RWPE2 (cell line): ENCODE measurements around the gene OPN4.

Experiments used
- ATAC-seq: fragments of 200-7000 bp; cut with Tn5 transposase; 3 replicates; pipeline ENCODE4 v1.9.1; 2021; ENCODE audit warnings: low read depth
- DNase-seq: peaks from one replicate; pipeline ENCODE4 v3.0.0-alpha.2; 2020; ENCODE audit warnings: low spot score
- H3K27ac ChIP-seq: fragments of 450-650 bp; 2 replicates; pipeline ENCODE4 v1.5.1; 2017; ENCODE audit warnings: mild to moderate bottlenecking; ENCODE audit not compliant: poor library complexity, severe bottlenecking
- H3K27me3 ChIP-seq: fragments of 250-450 bp; sonication (Bioruptor Pico); 2 replicates; pipeline ENCODE4 v1.5.1; 2021; ENCODE audit warnings: mild to moderate bottlenecking, moderate library complexity; ENCODE audit not compliant: insufficient read depth, poor library complexity, severe bottlenecking
- H3K36me3 ChIP-seq: fragments of 250-450 bp; sonication (Bioruptor Pico); 2 replicates; pipeline ENCODE4 v1.5.1; 2020; ENCODE audit warnings: low read depth, mild to moderate bottlenecking, moderate library complexity
- H3K4me1 ChIP-seq: fragments of 250-450 bp; sonication (Bioruptor Pico); 2 replicates; pipeline ENCODE4 v1.5.1; 2021; ENCODE audit warnings: mild to moderate bottlenecking, moderate library complexity; ENCODE audit not compliant: insufficient read depth, poor library complexity, severe bottlenecking
- H3K4me3 ChIP-seq: fragments of 250-450 bp; sonication (Bioruptor Pico); 2 replicates; pipeline ENCODE4 v1.5.1; 2021; ENCODE audit warnings: mild to moderate bottlenecking, moderate library complexity; ENCODE audit not compliant: severe bottlenecking
- H3K9me3 ChIP-seq: fragments of 250-450 bp; sonication (Bioruptor Pico); 2 replicates; pipeline ENCODE4 v1.5.1; 2021; ENCODE audit warnings: mild to moderate bottlenecking, moderate library complexity; ENCODE audit not compliant: severe bottlenecking
- CTCF ChIP-seq: fragments of 450-650 bp; IDR thresholded peaks from one replicate; pipeline ENCODE4 v1.5.1; 2017; ENCODE audit warnings: mild to moderate bottlenecking, moderate library complexity; ENCODE audit not compliant: poor library complexity, severe bottlenecking

The OPN4 gene

GRCh38 chr10:86673827-86674581 lies 19.7 kb downstream of the OPN4 start:
- H3K27ac ChIP-seq: no peak overlapping the region

GRCh38 chr10:86674912-86675311 lies 20.6 kb downstream of the OPN4 start:
- no peaks in the 10 kb centered on the region for H3K36me3 ChIP-seq
- no peaks in the 10 kb centered on the region for H3K9me3 ChIP-seq
- ATAC-seq: no peak
- no peak overlapping the region for H3K27ac ChIP-seq
- no peaks in the 10 kb centered on the region for H3K27me3 ChIP-seq
- no peak overlapping the region for H3K4me3 ChIP-seq
- no peak for TF ChIP-seq CTCF
- no peaks in the 10 kb centered on the region for H3K4me1 ChIP-seq
- DNase-seq: no peak

More at GRCh38 chr10:86673827-86674581, 19.7 kb downstream of the OPN4 start:
- Histone ChIP-seq H3K27me3 (no peaks in the 10 kb centered on the region), H3K36me3 (no peaks in the 10 kb centered on the region), H3K4me3 (no peak overlapping the region), H3K9me3 (no peaks in the 10 kb centered on the region), H3K4me1 (no peaks in the 10 kb centered on the region)
- DNase-seq (no peak), ATAC-seq (no peak)
- TF ChIP-seq CTCF: no peak

- H3K4me3 ChIP-seq: no peak overlapping the region
- H3K27ac ChIP-seq: no peak overlapping the region
- no peak for TF ChIP-seq CTCF
- no peaks in the 10 kb centered on the region for H3K27me3 ChIP-seq
- H3K36me3 ChIP-seq: no peaks in the 10 kb centered on the region
- ATAC-seq (no peak), DNase-seq (no peak)
- H3K9me3 ChIP-seq: no peaks in the 10 kb centered on the region
- H3K4me1 ChIP-seq: no peaks in the 10 kb centered on the region
These were observed 23.0 kb downstream of the OPN4 start for GRCh38 chr10:86677374-86677773.

- H3K27me3 ChIP-seq: no peaks in the 10 kb centered on the region
- no peak for DNase-seq
- no peak overlapping the region for H3K4me3 ChIP-seq
- H3K9me3 ChIP-seq: no peaks in the 10 kb centered on the region
- H3K27ac ChIP-seq: no peak overlapping the region
- TF ChIP-seq CTCF: no peak
- H3K4me1 ChIP-seq: no peaks in the 10 kb centered on the region
- no peaks in the 10 kb centered on the region for H3K36me3 ChIP-seq
- ATAC-seq: no peak
These were observed 24.8 kb downstream of the OPN4 start for GRCh38 chr10:86678999-86679792.
